ENCODE measurements around the gene NNAT.

Gene NNAT

DNA sequence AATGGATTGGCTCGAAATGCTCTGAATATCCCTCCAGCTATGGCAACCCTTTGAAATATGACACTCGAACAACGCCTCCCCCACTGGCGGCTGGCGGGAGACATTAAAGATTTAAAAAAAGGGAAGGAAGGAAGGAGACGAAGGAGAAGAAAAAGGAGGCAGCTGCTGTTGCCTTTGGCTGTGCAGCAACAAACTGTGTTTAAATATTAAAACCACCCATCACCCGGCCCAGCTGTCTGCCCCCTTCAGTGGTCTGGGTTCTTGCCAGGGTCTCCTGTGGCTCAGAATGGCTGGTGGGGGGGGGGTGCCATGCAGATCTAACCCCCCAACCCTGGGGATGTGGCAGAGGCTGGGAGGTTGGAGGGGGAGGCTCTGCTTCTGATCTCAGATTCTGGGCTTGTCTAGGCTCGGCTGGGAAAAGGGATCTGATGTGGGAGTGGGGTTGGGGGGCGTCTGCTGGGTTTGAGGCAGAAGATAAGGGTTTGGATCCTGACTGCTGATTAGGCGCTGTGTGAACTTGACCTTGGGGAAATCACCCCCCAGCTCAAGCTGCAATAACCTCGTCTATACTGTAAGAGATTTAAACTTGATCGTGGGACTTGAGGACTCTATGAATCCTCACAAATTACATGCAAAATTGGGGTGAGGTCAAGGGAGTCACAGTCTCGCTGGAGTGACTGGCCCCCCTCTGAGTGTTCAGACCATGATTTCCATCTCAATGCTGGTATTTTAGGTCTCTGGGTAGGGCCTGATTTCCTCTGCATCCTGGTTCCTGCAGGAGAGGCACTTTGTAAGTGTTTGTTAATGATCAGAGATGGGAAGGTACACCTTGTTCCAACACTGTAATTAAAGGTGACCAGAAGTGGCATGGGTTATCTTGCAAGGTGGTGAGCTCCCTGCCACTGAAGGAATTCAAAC lies 46.9 kb downstream of the NNAT start:
- DNase-seq (ENCODE audit: low read depth): no peak

DNA sequence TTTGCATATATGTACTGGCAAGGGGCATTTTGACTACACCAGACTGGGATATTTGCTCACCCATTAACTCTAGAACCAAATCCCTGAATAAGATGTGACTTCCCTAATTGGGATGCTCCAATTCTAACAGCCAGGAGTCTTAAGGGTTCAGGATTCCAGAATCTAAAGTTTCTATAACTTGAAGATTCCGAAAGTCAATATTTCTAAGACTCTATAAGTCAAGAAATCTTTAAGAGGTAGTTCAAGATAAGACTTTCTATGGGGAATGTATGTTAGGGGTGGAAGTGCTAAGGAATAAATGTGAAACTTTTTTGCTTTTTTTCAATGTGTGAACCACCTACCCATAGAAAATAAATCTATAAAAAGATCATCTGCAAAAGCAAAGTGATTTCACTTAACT lies 49.4 kb downstream of the NNAT start:
- no peak for DNase-seq (ENCODE audit: low read depth)

GRCh38 chr20:37571033-37571432 lies 50.0 kb downstream of the NNAT start:
- DNase-seq (ENCODE audit: low read depth): no peak

Data from stimulated activated CD8-positive, alpha-beta memory T cell treated with anti-CD3 and anti-CD28 coated beads, Interleukin-12 subunit alpha, Interleukin-12 subunit beta, amount 100 ng/mL, for 1 hour (primary cell).